HepG2 (cell line): ENCODE data around the gene GRM1. TPM values are rescaled to one million over a fixed set of nuclear protein-coding genes. Genes with fewer than 3 reads are reported as not detected.

Experiments
- ATAC-seq: fragments of 200-7000 bp; cut with Tn5 transposase; 3 replicates; pipeline ENCODE4 v1.9.1; 2020; ENCODE audit warnings: mild to moderate bottlenecking, moderate library complexity
- BruUV-seq: library from RNA; stranded (reverse); fragments of 400-500 nt; replicated peaks from 2 replicates; lab custom pipeline; 2021; lab: Mats Ljungman, UMichigan
- CTCF ChIA-PET: fragments of 300-600 bp; formaldehyde crosslinking; extraction: SDS; loops from one replicate; lab custom pipeline; 2021; ENCODE audit warnings: low total read pairs, inconsistent platforms, low intra/inter-chr PET ratio; lab: Yijun Ruan, JAX
- POLR2A ChIA-PET: fragments of 350-600 bp; sonication (Branson Sonifier 250); formaldehyde crosslinking; loops from one replicate; lab custom pipeline; 2020; ENCODE audit warnings: antibody characterized with exemption, inconsistent platforms; lab: Yijun Ruan, JAX
- DNase-seq: peaks from one replicate; pipeline ENCODE4 v3.0.0-alpha.2; 2015; ENCODE audit warnings: low spot score
- FAIRE-seq: peaks from 3 replicates; lab custom pipeline; 2011; peaks lifted over from hg19 to GRCh38; lab: Jason Lieb, UNC
- H2AFZ ChIP-seq: one replicate; pipeline ENCODE4 v1.6.1; 2011; ENCODE audit warnings: low read length, inconsistent platforms
- H3K27ac ChIP-seq: fragments of 300-600 bp; 3 replicates; pipeline ENCODE4 v1.8.0; 2011; ENCODE audit warnings: mixed run types, mild to moderate bottlenecking, mixed read lengths, low read length, inconsistent platforms; ENCODE audit not compliant: insufficient read depth; ENCODE audit errors: extremely low read length
- H3K27me3 ChIP-seq, 2 experiments: fragments of 200-600 bp in 1 of 2; 2 replicates in 1 of 2; 3 replicates in 1 of 2; pipeline versions ENCODE4 v1.6.0 to v1.8.0; 2011; ENCODE audit warnings: low read length in 2 of 2, mild to moderate bottlenecking in 2 of 2, moderate library complexity in 2 of 2, inconsistent platforms in 1 of 2; ENCODE audit not compliant: insufficient read depth in 2 of 2, control insufficient read depth in 1 of 2
- H3K36me3 ChIP-seq, 2 experiments: fragments of 200-600 bp in 1 of 2; replicated peaks in 1 of 2; 2 replicates in 1 of 2; 3 replicates in 1 of 2; pipeline versions ENCODE4 v1.5.1 to v1.8.0; 2011; ENCODE audit warnings: low read length in 2 of 2, inconsistent platforms in 1 of 2; ENCODE audit not compliant: insufficient read depth in 2 of 2, control insufficient read depth in 1 of 2
- H3K4me1 ChIP-seq: 2 replicates; pipeline ENCODE4 v1.5.1; 2012; ENCODE audit warnings: low read length, inconsistent platforms; ENCODE audit not compliant: insufficient read depth
- H3K4me2 ChIP-seq: 2 replicates; pipeline ENCODE4 v1.6.0; 2011; ENCODE audit warnings: low read depth, low read length, inconsistent platforms
- H3K4me3 ChIP-seq, 3 experiments: fragments of 200-600 bp in 1 of 3; sonication (generic), shearing (Covaris generic) in 1 of 3; replicated peaks in 1 of 3; 2 replicates each; pipeline ENCODE4 v1.5.1; 2011 to 2016; ENCODE audit warnings: low read length in 3 of 3, inconsistent platforms in 2 of 3, low read depth in 2 of 3, mild to moderate bottlenecking in 2 of 3, control low read depth in 1 of 3, mixed read lengths in 1 of 3; ENCODE audit not compliant: insufficient read depth in 1 of 3
- H3K79me2 ChIP-seq: one replicate; pipeline ENCODE4 v1.6.1; 2011; ENCODE audit warnings: low read length, inconsistent platforms; ENCODE audit not compliant: insufficient read depth
- H3K9ac ChIP-seq: 2 replicates; pipeline ENCODE4 v1.6.0; 2011; ENCODE audit warnings: mild to moderate bottlenecking, low read depth, low read length, inconsistent platforms; ENCODE audit not compliant: insufficient read depth
- H3K9me3 ChIP-seq: 2 replicates; pipeline ENCODE4 v1.5.1; 2012; ENCODE audit warnings: mild to moderate bottlenecking, low read length
- H4K20me1 ChIP-seq: 2 replicates; pipeline ENCODE4 v1.6.0; 2011; ENCODE audit warnings: inconsistent platforms, mild to moderate bottlenecking, low read length, moderate library complexity; ENCODE audit not compliant: insufficient read depth
- ATF7 ChIP-seq, 2 experiments: fragments of 450-650 bp in 1 of 2; sonication (generic) in 1 of 2; formaldehyde crosslinking in 1 of 2; IDR thresholded peaks; 2 replicates each; pipeline versions ENCODE4 v1.4.0 to v1.6.1; 2016 to 2020; ENCODE audit warnings: antibody characterized with exemption in 1 of 2, mild to moderate bottlenecking in 1 of 2, missing genetic modification reagents in 1 of 2
- CREB1 ChIP-seq, 2 experiments: fragments of 450-650 bp in 1 of 2; IDR thresholded peaks; 2 replicates each; pipeline ENCODE4 v1.6.1; 2016 to 2017; ENCODE audit warnings: control low read depth in 1 of 2, mild to moderate bottlenecking in 1 of 2, missing compliant biosample characterization in 1 of 2, missing genetic modification characterization in 1 of 2
- ISX ChIP-seq: sonication (generic); formaldehyde crosslinking; conservative IDR thresholded peaks from 2 replicates; pipeline ENCODE4 v1.5.0; 2020; ENCODE audit warnings: missing genetic modification reagents
- MAZ ChIP-seq, 2 experiments: sonication (generic) in 1 of 2; formaldehyde crosslinking in 1 of 2; IDR thresholded peaks; 2 replicates each; pipeline versions ENCODE4 v1.5.0 to v1.6.1; 2012 to 2020; ENCODE audit warnings: low read depth in 2 of 2, mild to moderate bottlenecking in 2 of 2, borderline replicate concordance in 1 of 2, improper control_type of control experiment in 1 of 2, low read length in 1 of 2, missing genetic modification reagents in 1 of 2, moderate library complexity in 1 of 2
- MBNL3 ChIP-seq: fragments of 250-450 bp; sonication (Bioruptor Pico); conservative IDR thresholded peaks from 2 replicates; pipeline ENCODE4 v1.8.0; 2022; ENCODE audit warnings: mild to moderate bottlenecking, inconsistent platforms
- RFX3 ChIP-seq: IDR thresholded peaks from 2 replicates; pipeline ENCODE4 v1.6.1; 2016; ENCODE audit warnings: missing biosample characterization, missing genetic modification reagents
- U2AF2 ChIP-seq: fragments of 200-400 bp; formaldehyde crosslinking; IDR thresholded peaks from 2 replicates; pipeline ENCODE4 v1.6.1; 2017; ENCODE audit warnings: low read depth, mild to moderate bottlenecking, low read length
- ZFP41 ChIP-seq: sonication (generic); formaldehyde crosslinking; IDR thresholded peaks from 2 replicates; pipeline ENCODE4 v1.4.0; 2020; ENCODE audit warnings: mild to moderate bottlenecking, missing genetic modification reagents, borderline replicate concordance
- ZNF652 ChIP-seq: IDR thresholded peaks from 2 replicates; pipeline ENCODE4 v1.6.1; 2016; ENCODE audit warnings: low read depth, borderline replicate concordance
- WGBS: methylation state at CpG from one replicate; pipeline ENCODE4 v1.1.6; 2017; ENCODE audit warnings: low lambda C conversion rate; 5-methylcytosine and 5-hydroxymethylcytosine counted together
- in situ Hi-C: cut with HindIII; loops from 2 replicates; pipeline ENCODE4 v1.10.0; 2017; ENCODE audit warnings: low pct_unique_long_range_greater_than_20kb; ENCODE audit not compliant: extremely low pct_ligation_motif_present
- intact Hi-C: fragments of 100-400 bp; cut with micrococcal nuclease; formaldehyde crosslinking; loops from one replicate; pipeline ENCODE4 v1.10.0; 2022; ENCODE audit not compliant: unreplicated experiment
- polyA plus RNA-seq, 8 experiments: library from polyadenylated mRNA; depleted of rRNA in 3 of 8; stranded (reverse) in 7 of 8; unstranded in 1 of 8; fragments of >200 nt; fragmentation: Illumina TruSeq in 4 of 8; extraction: Trizol in 4 of 8; gene quantifications; 2 replicates each; pipeline versions ENCODE4 v1.2.1 to v1.2.3, GENCODE V29; 2011 to 2016; ENCODE audit warnings: low read depth in 4 of 8, missing spikeins in 1 of 8, mixed read lengths in 1 of 8; ENCODE audit not compliant: insufficient read depth in 1 of 8
- total RNA-seq, 5 experiments: library from RNA; depleted of rRNA; stranded (reverse); fragments of >200 nt; fragmentation: Illumina TruSeq; extraction: Trizol; gene quantifications; 2 replicates each; pipeline ENCODE4 v1.2.3, GENCODE V29; 2016; ENCODE audit warnings: low read depth in 1 of 5

The GRM1 gene
- total and polyA plus RNA-seq, 2 of the 13 experiments (the other 11 are each of a cell fraction or from before 2014, with no cell fraction given), result 0.09 TPM; not detected in 1

DNA sequence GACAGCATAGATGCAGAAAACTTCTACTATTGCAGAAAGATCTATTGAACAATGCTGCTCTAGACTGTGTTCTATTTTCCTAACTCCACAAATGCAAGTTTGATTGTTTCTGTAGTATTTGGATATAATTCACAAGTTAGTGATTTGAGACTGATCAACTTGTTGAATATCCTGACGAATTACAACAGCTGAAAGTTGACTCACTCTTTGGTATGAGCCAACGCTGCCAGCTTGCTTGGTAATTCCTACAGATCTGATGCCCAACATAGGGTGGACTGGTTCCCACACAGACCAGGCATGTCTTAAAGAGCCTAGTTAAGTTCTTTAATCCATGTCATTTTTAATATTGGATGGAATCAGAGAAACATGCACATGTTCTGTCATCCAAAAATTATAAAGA, 283.7 kb downstream of the GRM1 start (continued):
- TF ChIP-seq ISX (CRISPR knock-in tag), result no peak
- TF ChIP-seq U2AF2, result no peak

- Histone ChIP-seq H2AFZ (no peak overlapping the region), H3K9ac (no peak overlapping the region), H3K4me3 (no peak overlapping the region), H3K36me3 (no peaks in the 10 kb centered on the region), H3K79me2 (no peaks in the 10 kb centered on the region), H3K27me3 (no peaks in the 10 kb centered on the region), H3K4me1 (no peaks in the 10 kb centered on the region), H3K4me2 (no peak overlapping the region), H4K20me1 (no peaks in the 10 kb centered on the region), H3K9me3 (no peaks in the 10 kb centered on the region), H3K27ac (no peak overlapping the region)
- intact Hi-C loops, result no loop called here
- DNase-seq (no peak), FAIRE-seq (no peak), ATAC-seq (no peak)
- POLR2A ChIA-PET, result no interaction called here
- WGBS, result 18% methylated on average over 4 of the region's 4 CpGs
- TF ChIP-seq ATF7 (IDR thresholded peaks at IDR 0.05), result peak; percentile 85
- no peak for TF ChIP-seq ATF7 (CRISPR knock-in tag; IDR thresholded peaks at IDR 0.05)
- no peak for TF ChIP-seq MBNL3
- no peak for TF ChIP-seq U2AF2
- peak; percentile 65; the same call in 1 of the 2 replicates for TF ChIP-seq CREB1 (IDR thresholded peaks at IDR 0.05)
- no peak for TF ChIP-seq CREB1 (CRISPR knock-in tag; IDR thresholded peaks at IDR 0.05)
- TF ChIP-seq RFX3 (CRISPR knock-in tag), result no peak
- CTCF ChIA-PET, result no interaction called here
- in situ Hi-C loops, result no loop called here
- BruUV-seq, result no TSS peak
These were observed 286.7 kb downstream of the GRM1 start for GRCh38 chr6:146315381-146316174.

- ATAC-seq, result no peak
- Histone ChIP-seq H3K4me1 (no peaks in the 10 kb centered on the region), H3K79me2 (no peaks in the 10 kb centered on the region), H3K9me3 (no peaks in the 10 kb centered on the region)
- no peak for TF ChIP-seq ZNF652
- TF ChIP-seq MAZ (IDR thresholded peaks at IDR 0.05; ENCODE audit: borderline replicate concordance, low read depth, low read length), result no peak
- no peak for TF ChIP-seq MAZ (CRISPR knock-in tag; IDR thresholded peaks at IDR 0.05; ENCODE audit: low read depth)
- TF ChIP-seq ZFP41 (CRISPR knock-in tag), result no peak
- TF ChIP-seq, all 625 proteins: peak for 0
- no peaks in the 10 kb centered on the region for H3K27me3 ChIP-seq
- H3K4me3 ChIP-seq, result no peak overlapping the region
- no peak overlapping the region for H3K27ac ChIP-seq
- H4K20me1 ChIP-seq, result no peaks in the 10 kb centered on the region
- intact Hi-C loops (no loop called here), in situ Hi-C loops (no loop called here)
- H3K9ac ChIP-seq, result no peak overlapping the region
- no peak for FAIRE-seq
- no TSS peak for BruUV-seq
- no peak for DNase-seq
- no peak overlapping the region for H3K4me2 ChIP-seq
- POLR2A ChIA-PET, result no interaction called here
- H2AFZ ChIP-seq, result no peak overlapping the region
- WGBS, result 25% methylated on average over 5 of the region's 5 CpGs
- no peaks in the 10 kb centered on the region for H3K36me3 ChIP-seq
- CTCF ChIA-PET, result no interaction called here
These were observed 287.3 kb downstream of the GRM1 start for GRCh38 chr6:146316175-146316495.
